Smooth muscle cell (in vitro differentiated cells): Measurements from ENCODE around the gene PNMA8B. TPM values are rescaled to one million over a fixed set of nuclear protein-coding genes. Genes with fewer than 3 reads are reported as not detected.
"Not testable (repeated sequence)": the region's sequence is repeated elsewhere in the genome, so short reads cannot be mapped to it uniquely, and the experiment has no call there.

Experiments used
- DNase-seq: peaks from one replicate; lab custom pipeline; 2025; ENCODE audit not compliant: unreplicated experiment; lab: John Stamatoyannopoulos, UW
- H2AFZ ChIP-seq: fragments of 200-600 bp; sonication (generic); 2 replicates; pipeline ENCODE4 v1.6.0; 2016; ENCODE audit warnings: antibody characterized with exemption, low read depth, mild to moderate bottlenecking
- H3F3A ChIP-seq: fragments of 200-600 bp; sonication (generic); 2 replicates; pipeline ENCODE4 v1.6.0; 2017; ENCODE audit warnings: antibody characterized with exemption, low read depth
- H3K27ac ChIP-seq: fragments of 200-600 bp; sonication (generic); 2 replicates; pipeline ENCODE4 v1.5.1; 2016; ENCODE audit warnings: low read depth, mild to moderate bottlenecking
- H3K27me3 ChIP-seq: fragments of 200-600 bp; sonication (generic); 2 replicates; pipeline ENCODE4 v1.6.1; 2016; ENCODE audit warnings: low read depth, mild to moderate bottlenecking
- H3K36me3 ChIP-seq: fragments of 200-600 bp; sonication (generic); 2 replicates; pipeline ENCODE4 v1.5.1; 2016; ENCODE audit warnings: low read depth
- H3K4me1 ChIP-seq: fragments of 200-600 bp; sonication (generic); 2 replicates; pipeline ENCODE4 v1.5.1; 2016; ENCODE audit warnings: low read depth
- H3K4me2 ChIP-seq: fragments of 200-600 bp; sonication (generic); 2 replicates; pipeline ENCODE4 v1.6.0; 2016; ENCODE audit warnings: mild to moderate bottlenecking
- H3K4me3 ChIP-seq: fragments of 200-600 bp; sonication (generic); 2 replicates; pipeline ENCODE4 v1.5.1; 2016; ENCODE audit warnings: mild to moderate bottlenecking
- H3K79me2 ChIP-seq: fragments of 200-600 bp; sonication (generic); 2 replicates; pipeline ENCODE4 v1.6.0; 2016; ENCODE audit warnings: low read depth, mild to moderate bottlenecking
- H3K9ac ChIP-seq: fragments of 200-600 bp; sonication (generic); 2 replicates; pipeline ENCODE4 v1.6.0; 2016; ENCODE audit warnings: low read depth
- H3K9me3 ChIP-seq: fragments of 200-600 bp; sonication (generic); replicated peaks from 2 replicates; pipeline ENCODE4 v1.5.1; 2016; ENCODE audit warnings: low read depth
- H4K20me1 ChIP-seq: fragments of 200-600 bp; sonication (generic); 2 replicates; pipeline ENCODE4 v1.6.0; 2016; ENCODE audit warnings: low read depth
- CTCF ChIP-seq: fragments of 200-600 bp; sonication (generic); IDR thresholded peaks from 2 replicates; pipeline ENCODE4 v1.5.1; 2017; ENCODE audit warnings: borderline replicate concordance, mild to moderate bottlenecking, antibody characterized with exemption; ENCODE audit not compliant: insufficient read depth, poor library complexity, severe bottlenecking
- WGBS: methylation state at CpG from one replicate; pipeline ENCODE4 v1.1.7; 2016; ENCODE audit warnings: low lambda C conversion rate; 5-methylcytosine and 5-hydroxymethylcytosine counted together
- polyA plus RNA-seq: library from polyadenylated mRNA; unstranded; fragments of >200 nt; fragmentation: Nextera tagmentation; extraction: Ambion mirVana; gene quantifications from 2 replicates; pipeline ENCODE4 v1.2.1, GENCODE V29; 2016
- total RNA-seq: library from RNA; depleted of rRNA; stranded (reverse); fragments of >200 nt; gene quantifications from 2 replicates; pipeline ENCODE4 v1.2.3, GENCODE V29; 2014

The PNMA8B gene
- total and polyA plus RNA-seq, 2 experiments from 2014 or later: 1.0 to 1.2 TPM

- Histone ChIP-seq H3K79me2 (no peaks in the 10 kb centered on the region), H3K4me2 (no peak overlapping the region), H3K27me3 (no peaks in the 10 kb centered on the region), H3K36me3 (no peaks in the 10 kb centered on the region), H3K4me3 (no peak overlapping the region), H3F3A (no peaks in the 10 kb centered on the region), H3K9me3 (no peaks in the 10 kb centered on the region), H3K4me1 (peaks cover 9% of the 10 kb centered on the region), H3K27ac (peak overlapping the region; percentile 7), H4K20me1 (no peaks in the 10 kb centered on the region), H2AFZ (no peak overlapping the region), H3K9ac (no peak overlapping the region)
- WGBS: 32% methylated on average over 4 of the region's 4 CpGs
- no peak for TF ChIP-seq CTCF
- DNase-seq: no peak
Measured at GRCh38 chr19:46499692-46500091, 4.0 kb upstream of the PNMA8B start.

GRCh38 chr19:46497773-46498172 lies 2.1 kb upstream of the PNMA8B start:
- H3K79me2 ChIP-seq: no peaks in the 10 kb centered on the region
- no peaks in the 10 kb centered on the region for H3K9me3 ChIP-seq
- no peak overlapping the region for H3K4me2 ChIP-seq
- TF ChIP-seq CTCF: no peak
- H3K9ac ChIP-seq: no peak overlapping the region
- H4K20me1 ChIP-seq: no peaks in the 10 kb centered on the region
- no peak overlapping the region for H3K27ac ChIP-seq
- H3K27me3 ChIP-seq: no peaks in the 10 kb centered on the region
- H3K4me3 ChIP-seq: no peak overlapping the region
- H3F3A ChIP-seq: no peaks in the 10 kb centered on the region
- H3K4me1 ChIP-seq: peaks cover 14% of the 10 kb centered on the region
- no peaks in the 10 kb centered on the region for H3K36me3 ChIP-seq
- DNase-seq: no peak
- no peak overlapping the region for H2AFZ ChIP-seq
- 86% methylated on average over 8 of the region's 8 CpGs for WGBS

- 70% methylated on average over 4 of the region's 4 CpGs for WGBS
- not testable (repeated sequence) for H3K4me3 ChIP-seq, H2AFZ ChIP-seq
Measured at GRCh38 chr19:46496886-46497285, 1.2 kb upstream of the PNMA8B start.

GRCh38 chr19:46496304-46496703 lies 637 bp upstream of the PNMA8B start:
- no peak for TF ChIP-seq CTCF
- H3K4me2 ChIP-seq: no peak overlapping the region

More at GRCh38 chr19:46496886-46497285, 1.2 kb upstream of the PNMA8B start:
- H3K4me1 ChIP-seq: peaks cover 15% of the 10 kb centered on the region
- H3K79me2 ChIP-seq, H4K20me1 ChIP-seq, H3K27me3 ChIP-seq, DNase-seq, H3K27ac ChIP-seq, H3K36me3 ChIP-seq, H3K9ac ChIP-seq, H3F3A ChIP-seq, H3K4me2 ChIP-seq, H3K9me3 ChIP-seq: not testable (repeated sequence)

More at GRCh38 chr19:46496304-46496703, 637 bp upstream of the PNMA8B start:
- WGBS: 60% methylated on average over 6 of the region's 6 CpGs
- no peaks in the 10 kb centered on the region for H4K20me1 ChIP-seq
- no peaks in the 10 kb centered on the region for H3K36me3 ChIP-seq
- no peak overlapping the region for H3K9ac ChIP-seq
- no peak overlapping the region for H3K4me3 ChIP-seq
- H3K27ac ChIP-seq: no peak overlapping the region
- H3K4me1 ChIP-seq: peaks cover 15% of the 10 kb centered on the region
- no peaks in the 10 kb centered on the region for H3F3A ChIP-seq
- no peak overlapping the region for H2AFZ ChIP-seq
- H3K79me2 ChIP-seq: no peaks in the 10 kb centered on the region
- H3K9me3 ChIP-seq: no peaks in the 10 kb centered on the region
- no peaks in the 10 kb centered on the region for H3K27me3 ChIP-seq
- no peak for DNase-seq
